ENCODE data around the gene LACTBL1.
"Not testable (repeated sequence)": the region's sequence is repeated elsewhere in the genome, so short reads cannot be mapped to it uniquely, and the experiment has no call there.

Gene LACTBL1

GRCh38 chr1:22975694-22976093 lies 3.0 kb upstream of the LACTBL1 start:
- no peak for DNase-seq

GRCh38 chr1:22971611-22972405 lies 858 bp downstream of the LACTBL1 start:
- no peak for DNase-seq

- DNase-seq = no peak
Measured at GRCh38 chr1:22971161-22971560, 1.5 kb downstream of the LACTBL1 start.

- DNase-seq = no peak
Measured at GRCh38 chr1:22970096-22970495, 2.6 kb downstream of the LACTBL1 start.

GRCh38 chr1:22969304-22969709 lies 3.4 kb downstream of the LACTBL1 start:
- DNase-seq = no peak

GRCh38 chr1:22967833-22968232 lies 4.8 kb downstream of the LACTBL1 start:
- no peak for DNase-seq

GRCh38 chr1:22966309-22966708 lies 6.4 kb downstream of the LACTBL1 start:
- DNase-seq = no peak

GRCh38 chr1:22963044-22963677 lies 9.5 kb downstream of the LACTBL1 start:
- DNase-seq = no peak

GRCh38 chr1:22962558-22962957 lies 10.1 kb downstream of the LACTBL1 start:
- DNase-seq = no peak

GRCh38 chr1:22959545-22960360 lies 12.9 kb downstream of the LACTBL1 start:
- DNase-seq = no peak

GRCh38 chr1:22958556-22958955 lies 14.1 kb downstream of the LACTBL1 start:
- no peak for DNase-seq

GRCh38 chr1:22957066-22957465 lies 15.6 kb downstream of the LACTBL1 start:
- DNase-seq = no peak

- DNase-seq = no peak
Measured at GRCh38 chr1:22955146-22955545, 17.5 kb downstream of the LACTBL1 start.

- no peak for DNase-seq
Measured at GRCh38 chr1:22953740-22954141, 18.9 kb downstream of the LACTBL1 start.

- DNase-seq = no peak
Measured at GRCh38 chr1:22953057-22953739, 19.5 kb downstream of the LACTBL1 start.

- no peak for DNase-seq
Measured at GRCh38 chr1:22952694-22953056, 20.0 kb downstream of the LACTBL1 start.

- DNase-seq = no peak
Measured at GRCh38 chr1:22951796-22952195, 20.9 kb downstream of the LACTBL1 start.

GRCh38 chr1:22949822-22950331 lies 22.8 kb downstream of the LACTBL1 start:
- no peak for DNase-seq

GRCh38 chr1:22945171-22945570 lies 27.5 kb downstream of the LACTBL1 start:
- DNase-seq = not testable (repeated sequence)

GRCh38 chr1:22944346-22945055 lies 28.2 kb downstream of the LACTBL1 start:
- DNase-seq = no peak

- no peak for DNase-seq
Measured at GRCh38 chr1:22941257-22941656, 31.4 kb downstream of the LACTBL1 start.

GRCh38 chr1:22936681-22937080 lies 36.0 kb downstream of the LACTBL1 start:
- DNase-seq = no peak

Measured in cortex of kidney (tissue), 1 donor.